GM19023 (cell line): ENCODE data around the gene MSMB.

Experiments
- ATAC-seq: cut with Tn5 transposase; IDR thresholded peaks from one replicate; pipeline ENCODE4 v1.9.1; 2021; ENCODE audit warnings: mild to moderate bottlenecking, moderate library complexity; ENCODE audit not compliant: unreplicated experiment

The MSMB gene

GRCh38 chr10:46035923-46036849 lies 9.9 kb downstream of the MSMB start:
- ATAC-seq = no peak

GRCh38 chr10:46033602-46034011 lies 12.5 kb downstream of the MSMB start:
- ATAC-seq = no peak

- no peak for ATAC-seq
These were observed 14.2 kb downstream of the MSMB start for GRCh38 chr10:46031648-46032532.

- ATAC-seq = peak; percentile 97
These were observed 15.8 kb downstream of the MSMB start, which contains the start of gene NCOA4 for GRCh38 chr10:46030091-46030937. NCOA4 (minus strand) TSS chr10:46030623; CDS start chr10:46016680, 13,943 bp downstream.

- no peak for ATAC-seq
These were observed 16.5 kb downstream of the MSMB start for GRCh38 chr10:46029461-46030030.

GRCh38 chr10:46028584-46029460 lies 17.2 kb downstream of the MSMB start:
- peak; percentile 35 for ATAC-seq

- ATAC-seq = no peak
These were observed 20.0 kb downstream of the MSMB start for GRCh38 chr10:46026106-46026505.

- ATAC-seq = no peak
These were observed 20.7 kb downstream of the MSMB start for GRCh38 chr10:46025406-46025805.

GRCh38 chr10:46024948-46025347 lies 21.1 kb downstream of the MSMB start:
- no peak for ATAC-seq

- ATAC-seq = peak; percentile 96
These were observed 22.9 kb downstream of the MSMB start for GRCh38 chr10:46022978-46023702.

GRCh38 chr10:46020344-46020657 lies 25.8 kb downstream of the MSMB start:
- ATAC-seq = no peak

GRCh38 chr10:46019569-46020343 lies 26.3 kb downstream of the MSMB start:
- no peak for ATAC-seq

GRCh38 chr10:46019177-46019528 lies 26.9 kb downstream of the MSMB start:
- no peak for ATAC-seq

- ATAC-seq = no peak
These were observed 27.5 kb downstream of the MSMB start for GRCh38 chr10:46018453-46019176.

GRCh38 chr10:46017733-46018132 lies 28.3 kb downstream of the MSMB start:
- no peak for ATAC-seq

- no peak for ATAC-seq
These were observed 29.3 kb downstream of the MSMB start for GRCh38 chr10:46016811-46017210.

GRCh38 chr10:46016190-46016589 lies 29.9 kb downstream of the MSMB start:
- no peak for ATAC-seq
